GM21737 (cell line): ENCODE measurements around the gene TOPORS.
"Not testable (repeated sequence)": the region's sequence is repeated elsewhere in the genome, so short reads cannot be mapped to it uniquely, and the experiment has no call there.

Experiments used
- ATAC-seq: cut with Tn5 transposase; IDR thresholded peaks from one replicate; pipeline ENCODE4 v1.9.1; 2021; ENCODE audit warnings: mild to moderate bottlenecking, moderate library complexity; ENCODE audit not compliant: unreplicated experiment

The TOPORS gene

DNA sequence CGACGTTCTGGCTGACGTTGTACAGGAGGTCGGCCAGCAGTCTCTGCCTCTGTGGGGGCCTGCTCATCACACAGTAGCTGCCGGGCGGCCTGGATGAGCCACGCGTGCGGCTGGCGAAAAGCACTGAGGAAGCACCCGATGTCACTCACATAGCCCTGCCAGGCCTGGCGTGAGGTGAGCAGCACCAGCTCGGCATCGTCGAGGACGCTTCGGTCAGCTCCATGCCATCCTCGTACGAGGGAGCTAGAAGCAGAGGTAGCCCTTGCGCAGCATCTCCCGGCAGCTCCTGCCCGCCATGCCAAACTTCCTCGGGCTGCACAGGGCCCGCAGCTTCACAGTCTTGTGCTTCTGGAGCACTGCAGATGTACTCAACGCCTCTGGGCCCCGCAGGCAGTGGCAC, 14.4 kb upstream of the TOPORS start:
- ATAC-seq = no peak

DNA sequence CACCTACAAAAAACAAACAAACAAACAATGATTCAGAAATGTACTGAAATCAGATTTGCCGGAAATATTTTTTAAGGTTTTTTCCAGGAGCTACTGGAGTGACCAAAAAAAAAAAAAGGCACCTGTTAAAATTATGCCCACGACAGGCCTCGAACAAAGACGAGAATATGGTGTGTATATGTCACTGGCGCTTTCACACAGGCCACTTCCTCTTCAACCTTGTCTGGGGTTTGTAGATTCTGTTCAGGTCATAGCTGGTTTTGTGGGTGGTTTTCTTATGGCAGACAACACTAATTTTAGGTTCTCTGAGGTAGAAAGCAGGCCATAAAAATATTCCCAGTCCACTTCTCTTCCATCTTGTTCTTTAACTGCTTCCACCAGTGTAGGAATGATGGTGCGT, 13.6 kb upstream of the TOPORS start:
- ATAC-seq = no peak

DNA sequence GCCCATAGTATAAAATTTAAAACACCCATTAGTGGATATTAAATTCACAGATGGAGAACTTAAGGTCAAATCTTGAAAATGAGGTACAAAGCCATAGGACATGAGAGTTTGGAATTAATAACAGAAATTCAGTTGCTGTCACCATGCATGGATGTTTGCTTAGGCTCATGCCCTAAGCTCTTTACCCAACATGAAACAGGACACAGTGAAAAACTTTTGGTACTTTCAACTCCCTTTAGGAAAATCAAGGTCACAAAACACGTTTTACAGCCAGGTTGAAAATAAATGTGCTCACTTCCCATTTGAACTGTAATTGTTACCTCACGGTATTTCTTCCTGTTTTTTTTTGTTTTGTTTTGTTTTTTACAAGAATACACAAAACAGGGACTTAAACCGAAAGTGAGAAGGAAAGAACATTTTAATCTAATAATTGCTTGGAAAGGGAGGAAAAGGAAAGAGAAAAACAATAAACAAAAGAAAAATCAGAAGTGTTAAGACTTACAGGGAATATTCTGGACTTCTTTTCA, 6.1 kb upstream of the TOPORS start:
- ATAC-seq = no peak

DNA sequence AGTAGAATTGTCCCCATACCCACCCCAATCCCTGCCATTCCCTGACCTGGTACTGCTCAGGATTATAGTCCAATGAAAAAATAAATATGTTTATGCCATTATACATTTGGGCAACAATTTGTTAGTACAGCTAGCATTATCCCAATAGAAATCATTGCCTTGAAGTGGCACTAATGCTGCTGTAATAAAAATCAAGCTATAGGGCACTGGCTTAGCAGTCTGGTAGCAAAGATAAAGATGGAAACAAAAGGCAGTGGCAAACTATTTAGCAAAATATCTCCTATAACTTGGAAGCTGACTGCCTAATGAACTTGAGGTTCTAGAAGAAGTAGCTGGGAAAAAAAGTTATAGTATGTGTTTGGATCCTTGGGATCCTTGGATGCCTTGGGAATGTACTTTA, 2.2 kb upstream of the TOPORS start:
- no peak for ATAC-seq

DNA sequence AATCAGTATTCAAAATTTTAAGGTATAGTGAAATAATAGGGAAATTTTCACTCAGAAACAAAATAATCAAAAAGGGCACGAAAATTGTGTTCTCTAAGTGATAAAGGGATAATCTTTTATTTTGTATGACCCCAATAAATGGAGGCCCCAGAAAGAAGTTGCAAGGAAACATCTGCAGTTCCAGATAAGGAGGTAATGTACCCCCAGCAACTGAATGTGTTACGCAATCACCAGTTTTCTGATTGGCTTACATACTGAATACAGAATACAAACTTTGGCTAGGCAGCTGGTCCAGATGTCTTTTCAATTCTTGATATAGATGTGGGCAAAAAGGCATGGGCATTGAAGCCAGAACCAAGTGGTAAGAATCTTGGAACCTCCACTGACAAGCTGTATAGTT, 1.7 kb upstream of the TOPORS start:
- no peak for ATAC-seq

DNA sequence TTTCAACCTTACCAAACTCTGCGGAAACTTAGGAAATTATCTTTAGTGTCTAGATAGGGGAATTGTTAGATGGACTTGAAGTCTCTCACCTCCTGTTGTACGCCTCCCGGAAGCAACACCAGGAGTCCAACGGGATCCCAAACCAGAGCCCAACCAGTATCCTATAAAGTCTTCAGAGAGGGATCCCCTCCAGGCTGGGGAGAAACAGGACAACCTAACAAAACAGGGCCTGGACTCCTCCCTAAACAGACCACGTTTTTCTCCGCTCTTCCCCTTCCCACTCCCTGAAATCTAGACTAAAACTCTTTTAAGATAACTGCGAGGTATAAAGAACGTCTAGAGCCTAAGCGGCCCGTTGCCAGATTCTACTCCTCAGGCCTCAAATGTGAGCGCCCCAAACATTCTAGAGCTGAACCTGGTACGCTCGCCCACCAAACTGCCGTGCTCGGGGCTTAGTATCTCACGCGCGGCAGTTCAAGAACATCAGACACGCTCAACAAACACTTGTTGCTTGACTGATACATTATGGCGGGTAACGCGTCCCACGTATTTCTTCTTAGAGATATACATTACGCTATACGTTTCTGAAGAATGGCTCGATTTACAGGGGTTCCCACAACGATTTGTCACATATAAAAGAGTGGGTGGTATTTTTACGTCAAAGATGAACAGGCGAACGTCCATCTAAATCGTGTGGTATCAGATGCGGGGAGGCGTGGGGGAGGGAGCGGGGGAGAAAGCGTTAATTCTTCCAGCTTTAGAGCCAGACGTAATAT, 922 bp downstream of the TOPORS start:
- ATAC-seq = peak; percentile 4

DNA sequence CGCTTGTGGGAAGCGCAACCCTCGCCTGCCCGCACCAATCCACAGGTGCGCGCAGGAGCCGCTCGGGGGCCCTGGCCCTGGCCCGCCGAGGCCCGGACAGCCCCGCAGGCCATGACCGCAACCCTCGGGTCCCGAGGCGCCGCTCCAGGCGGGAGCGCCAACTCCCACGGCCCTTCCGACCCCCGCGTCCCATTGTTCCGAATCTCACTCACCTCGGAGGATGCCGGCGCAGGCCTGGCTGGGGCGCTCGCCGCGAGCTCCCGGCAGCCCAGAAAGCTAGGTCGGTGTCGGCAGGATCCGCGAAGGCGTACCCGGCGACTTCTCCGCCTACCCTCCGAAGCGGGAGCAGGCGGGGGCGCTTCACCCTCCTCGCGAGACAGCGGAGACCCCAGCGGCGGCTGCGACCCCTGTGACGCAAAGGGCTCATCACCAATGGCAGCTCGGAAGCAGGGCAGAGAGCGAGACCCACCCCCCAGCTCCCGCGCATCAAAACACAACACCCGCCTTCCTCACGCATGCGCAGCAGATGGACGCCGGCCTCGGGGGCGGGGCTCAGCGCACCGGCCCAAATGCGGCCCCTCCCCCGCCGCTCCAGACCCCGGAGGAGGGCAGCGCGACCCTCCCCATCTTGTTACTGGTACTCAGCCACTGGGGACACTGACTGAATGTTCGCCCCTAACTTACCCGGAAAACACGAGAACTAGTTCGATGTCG, 1.7 kb downstream of the TOPORS start:
- ATAC-seq = peak; percentile 69

DNA sequence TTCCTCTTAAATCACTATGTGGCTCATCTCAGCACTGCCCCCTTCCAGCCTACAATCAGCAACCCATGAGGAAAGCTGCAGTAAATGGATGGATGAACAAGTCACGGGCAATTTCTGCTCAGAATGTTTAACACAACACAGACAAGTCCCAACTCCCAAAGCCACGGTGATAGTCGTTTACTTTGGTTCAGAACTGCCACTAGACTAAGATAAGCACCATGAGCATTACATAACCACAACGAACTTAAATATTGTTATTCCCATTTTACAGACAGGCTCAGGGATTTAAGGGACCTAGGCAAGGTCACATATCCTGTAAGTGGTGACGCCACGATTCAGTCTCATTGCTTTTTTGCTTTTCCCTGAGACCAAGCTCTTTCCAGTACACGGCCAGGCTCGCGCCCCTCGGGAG, 2.2 kb downstream of the TOPORS start:
- ATAC-seq = no peak

DNA sequence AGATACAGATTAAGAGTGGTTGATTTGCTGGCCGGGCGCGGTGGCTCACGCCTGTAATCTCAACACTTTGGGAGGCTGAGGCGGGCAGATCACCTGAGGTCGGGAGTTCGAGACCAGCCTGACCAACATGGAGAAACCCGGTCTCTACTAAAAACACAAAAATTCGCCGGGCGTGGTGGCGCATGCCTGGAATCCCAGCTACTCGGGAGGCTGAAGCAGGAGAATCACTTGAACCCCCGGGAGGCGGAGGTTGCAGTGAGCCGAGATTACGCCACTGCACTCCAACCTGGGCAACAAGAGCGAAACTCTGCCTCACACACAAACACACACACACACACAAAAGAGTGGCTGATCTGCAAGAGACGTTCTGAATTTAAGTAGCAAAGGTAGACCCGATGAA, 4.2 kb downstream of the TOPORS start:
- not testable (repeated sequence) for ATAC-seq

DNA sequence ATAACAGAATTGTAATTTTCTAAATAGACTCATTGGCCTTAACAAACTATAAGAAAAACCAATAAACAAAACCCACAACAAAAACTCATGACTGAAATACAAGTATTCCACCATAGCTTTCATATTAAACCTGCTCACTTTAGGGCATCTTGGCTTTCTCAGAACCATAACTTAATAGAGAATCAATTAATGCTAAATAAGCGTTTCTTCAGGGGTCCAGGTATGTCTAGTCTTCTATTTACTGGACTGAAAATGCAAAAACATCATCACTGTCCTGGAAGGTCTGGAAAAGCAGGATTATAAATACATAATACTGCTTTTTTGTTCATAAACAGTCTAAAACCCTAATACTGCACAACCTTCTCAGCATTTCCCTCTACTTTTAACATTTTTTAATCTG, 6.5 kb downstream of the TOPORS start:
- ATAC-seq = no peak

DNA sequence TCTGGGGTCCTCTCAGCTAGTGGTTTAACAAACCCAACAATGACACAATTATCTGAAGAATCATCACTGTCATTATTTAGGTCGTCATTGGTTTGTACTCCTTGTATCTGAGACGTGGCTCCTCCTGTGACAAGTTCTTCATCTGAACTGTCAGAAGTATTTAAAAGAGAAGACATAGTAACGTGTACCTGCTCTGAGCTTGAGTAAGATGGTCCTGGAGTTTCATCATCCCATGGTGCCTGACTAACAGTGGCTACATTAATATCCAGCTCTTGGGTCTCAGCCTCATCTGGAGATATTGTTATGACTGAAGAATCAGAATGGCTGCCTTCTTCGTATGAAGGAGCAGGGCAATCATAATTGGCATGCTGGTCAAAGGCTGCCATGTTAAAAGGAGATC, 9.3 kb downstream of the TOPORS start:
- no peak for ATAC-seq

DNA sequence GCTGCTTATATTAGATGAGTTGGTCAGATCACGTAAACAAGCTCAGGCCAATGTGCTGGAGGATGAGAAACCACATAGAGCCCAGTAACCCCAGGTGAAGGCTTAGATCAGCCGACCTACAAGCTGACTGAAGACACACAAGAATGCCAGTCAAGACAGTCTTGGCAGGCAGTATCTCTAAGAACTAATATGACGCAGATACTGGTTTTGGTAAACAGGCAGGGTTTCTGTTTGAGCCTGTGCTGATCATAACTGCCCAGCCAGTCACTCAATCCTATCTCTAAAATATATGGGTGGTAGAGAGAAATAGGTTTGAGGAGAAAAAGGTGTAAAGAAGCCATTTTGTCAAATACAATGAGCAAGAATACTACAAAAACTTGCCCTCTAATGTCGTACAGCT, 18.6 kb downstream of the TOPORS start:
- ATAC-seq = no peak

DNA sequence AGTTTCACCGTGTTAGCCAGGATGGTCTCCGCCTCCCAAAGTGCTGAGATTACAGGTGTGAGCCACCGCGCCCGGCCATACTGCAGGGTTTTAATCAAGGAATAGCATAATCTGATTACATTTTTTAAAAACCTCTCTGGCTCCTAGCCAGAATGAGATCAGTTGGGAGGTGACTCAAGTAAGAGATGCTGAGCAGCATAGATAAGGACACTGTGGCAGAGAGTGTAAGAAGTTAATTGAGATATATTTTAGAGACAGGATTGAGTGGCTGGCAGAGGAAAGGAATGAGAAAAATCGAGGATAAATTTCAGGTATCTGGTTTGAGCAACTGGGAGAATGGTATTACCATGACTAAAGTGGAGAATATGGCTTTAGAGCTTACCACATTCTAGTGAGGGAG, 19.1 kb downstream of the TOPORS start:
- ATAC-seq = no peak

DNA sequence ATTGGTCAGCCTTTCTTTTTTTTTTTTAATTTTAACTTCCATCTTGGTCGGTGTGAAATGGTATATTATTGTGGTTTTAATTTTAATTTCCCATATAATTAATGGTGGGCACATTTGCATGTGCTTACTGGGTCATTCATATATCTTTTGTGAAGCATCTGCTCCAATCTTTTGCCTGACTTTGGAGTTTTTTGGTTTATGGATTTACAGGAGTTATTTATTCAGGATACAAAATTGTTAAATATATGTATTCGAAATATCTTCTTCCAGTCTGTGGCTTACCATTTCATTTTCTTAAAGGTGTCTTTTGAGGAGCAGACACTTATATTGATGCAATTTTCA, 25.7 kb downstream of the TOPORS start:
- no peak for ATAC-seq

DNA sequence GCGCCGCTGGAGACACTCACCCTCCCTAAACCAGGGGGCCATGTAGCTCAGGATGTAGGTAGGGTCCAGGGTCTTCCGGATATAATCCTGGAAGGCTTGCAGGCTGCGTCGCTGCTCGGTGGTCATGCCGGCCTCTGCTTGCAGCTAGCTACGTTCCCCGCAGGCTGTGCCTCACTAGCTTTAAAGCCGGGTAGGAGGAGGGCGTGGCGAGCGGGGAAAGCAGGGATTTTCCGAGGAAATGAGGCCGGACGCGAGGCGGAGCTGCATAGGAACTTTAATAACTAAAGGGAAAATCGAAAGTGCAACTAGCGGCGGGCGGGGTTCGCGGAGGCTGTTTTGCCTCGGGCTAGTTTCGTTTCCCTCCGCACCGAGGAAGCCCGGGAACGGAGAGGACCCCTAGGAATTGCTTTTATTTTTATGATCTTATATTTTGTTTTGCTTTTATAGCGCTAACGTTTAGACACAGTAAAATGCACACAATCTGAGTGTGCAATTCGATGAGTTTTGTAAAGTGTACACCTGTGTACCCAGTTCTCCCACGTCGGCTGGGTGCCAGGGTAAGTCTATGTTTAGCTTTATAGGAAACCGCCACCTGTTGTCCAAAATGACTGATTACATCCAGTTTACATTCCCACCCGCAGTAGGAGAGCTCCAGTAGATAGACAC, 26.2 kb downstream of the TOPORS start, which contains the start of gene RIGI:
Gene RIGI (minus strand): TSS at position 156 of the 666 bp plus-strand sequence. CDS start 30 bp downstream, at position 126.
- peak; percentile 77 for ATAC-seq

DNA sequence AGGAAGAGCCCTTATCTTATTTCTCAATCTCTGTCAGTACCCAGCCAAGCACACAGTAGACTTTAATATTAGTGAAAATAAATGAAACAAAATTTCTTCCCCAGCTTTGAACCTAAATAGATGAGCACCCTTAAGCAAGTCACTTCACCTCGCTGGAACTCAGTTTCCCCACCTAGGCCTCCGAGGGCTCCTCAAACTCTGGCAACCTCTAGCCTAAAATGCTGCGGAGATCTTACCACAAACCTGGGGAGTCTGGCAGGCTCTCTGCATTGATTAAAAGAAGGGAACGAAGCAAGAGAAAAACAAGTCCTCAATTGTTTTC, 26.7 kb downstream of the TOPORS start:
- ATAC-seq = no peak

DNA sequence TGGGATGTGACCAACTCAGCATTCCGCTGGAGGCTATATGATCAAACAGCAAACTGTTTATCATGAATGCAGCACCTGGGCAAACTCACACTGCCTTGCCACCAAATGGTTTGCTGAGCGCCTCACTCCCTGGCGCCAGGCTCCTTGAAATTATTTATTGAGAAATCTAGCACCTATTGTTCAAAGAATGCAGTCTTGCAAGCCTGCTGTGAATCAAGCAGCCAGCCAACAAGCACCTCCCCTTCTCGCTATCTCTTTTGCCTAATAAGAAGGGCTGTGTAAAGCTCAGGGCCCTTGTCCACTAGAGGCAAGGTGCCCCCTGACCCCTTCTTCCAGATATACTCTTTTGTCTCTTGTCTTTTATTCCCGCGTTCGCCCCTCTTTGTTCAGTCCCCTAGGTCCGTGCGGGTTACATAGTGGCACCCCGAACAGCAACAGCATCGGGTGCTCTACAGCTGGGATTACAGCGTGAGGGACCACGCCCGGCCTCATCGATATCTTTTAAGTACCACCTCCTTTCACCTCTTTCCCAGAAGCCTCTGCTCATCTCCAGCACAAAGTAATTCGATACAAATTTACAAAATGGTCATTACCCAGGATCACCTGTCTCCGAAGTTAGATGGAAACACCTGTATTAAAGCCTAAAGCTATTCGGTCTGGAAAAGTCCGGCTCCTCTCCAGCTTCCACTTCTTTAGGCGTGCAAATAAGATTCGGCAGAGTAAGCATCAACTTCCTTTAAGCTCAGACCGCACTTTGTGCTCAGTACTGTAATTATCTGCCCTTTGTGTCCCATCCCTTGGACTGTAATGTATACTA, 27.3 kb downstream of the TOPORS start:
- peak; percentile 13 for ATAC-seq

DNA sequence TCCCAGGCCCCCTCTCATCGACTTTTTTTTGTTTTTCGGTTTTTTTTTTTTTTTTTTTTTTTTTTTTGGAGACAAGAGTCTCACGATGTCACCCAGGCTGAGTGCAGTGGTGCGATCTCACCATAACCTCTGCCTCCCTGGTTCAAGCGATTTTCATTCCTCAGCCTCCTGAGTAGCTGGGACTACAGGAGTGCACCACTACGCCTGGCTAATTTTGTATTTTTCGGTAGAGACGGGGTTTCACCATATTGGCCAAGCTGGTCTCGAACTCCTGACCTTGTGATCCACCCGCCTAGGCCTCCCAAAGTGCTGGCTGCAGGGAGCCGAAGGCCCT, 27.9 kb downstream of the TOPORS start:
- not testable (repeated sequence) for ATAC-seq

DNA sequence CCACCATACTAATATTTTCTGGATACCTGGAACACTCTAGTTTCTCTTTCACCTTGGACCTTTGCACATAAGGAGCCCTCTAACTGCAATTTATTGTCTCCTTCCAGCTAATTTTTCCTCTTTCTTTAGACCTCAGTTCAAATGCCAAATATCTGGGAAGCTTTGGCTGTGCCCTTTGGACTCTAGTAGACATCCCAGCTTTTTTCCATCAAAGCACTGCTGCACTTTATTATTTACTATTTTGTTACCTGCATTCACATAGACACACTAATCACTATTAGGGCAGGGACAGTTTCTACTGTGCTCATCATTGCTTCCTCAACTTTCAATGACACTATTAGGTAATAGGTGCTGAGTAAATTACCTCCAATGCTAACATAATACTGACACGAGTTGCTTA, 28.5 kb downstream of the TOPORS start:
- no peak for ATAC-seq

DNA sequence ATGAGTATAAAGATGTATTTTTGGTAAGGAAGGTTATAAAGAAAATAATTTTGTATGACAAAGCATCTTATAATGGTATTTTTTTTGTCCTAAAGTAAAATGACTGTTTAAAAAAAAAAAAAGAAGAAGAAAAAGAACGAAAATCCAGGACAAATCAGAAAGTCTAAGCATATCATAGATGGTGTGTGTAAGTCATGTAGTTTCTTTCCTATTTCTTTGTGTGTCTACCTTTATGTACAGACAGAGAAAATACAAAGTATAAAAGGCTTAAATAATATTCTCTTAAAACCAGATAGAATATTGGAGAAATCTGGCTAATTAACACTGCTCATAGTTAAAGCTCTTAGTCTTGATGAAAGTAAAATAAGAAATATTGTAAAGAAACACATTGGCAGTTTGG, 34.1 kb downstream of the TOPORS start:
- ATAC-seq = no peak

DNA sequence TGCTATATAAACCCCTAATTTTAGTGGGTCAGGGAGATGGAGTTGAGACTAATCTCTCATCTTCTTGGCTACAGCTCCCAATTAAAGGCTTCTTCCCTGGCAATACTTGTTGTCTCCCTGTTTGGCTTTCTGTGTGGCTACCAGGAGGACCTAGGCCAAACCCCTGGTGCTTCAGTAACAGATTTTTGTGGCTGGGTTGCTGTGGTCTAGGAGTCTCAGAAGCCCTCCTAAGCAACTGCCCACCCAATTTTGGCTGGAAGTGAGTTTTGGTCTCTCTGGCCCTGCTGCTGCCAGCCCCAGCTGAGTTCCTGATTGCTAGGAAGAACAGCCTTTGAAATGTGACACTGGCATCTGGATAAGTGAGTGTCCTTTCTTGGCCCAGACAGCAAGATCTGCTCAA, 36.1 kb downstream of the TOPORS start:
- ATAC-seq = no peak
